Ishikawa (cell line): ENCODE measurements around the gene ZNF212.

Source experiments
- CEBPB ChIP-seq: IDR thresholded peaks from 2 replicates; pipeline ENCODE4 v1.6.1; 2012
- CREB1 ChIP-seq: IDR thresholded peaks from 2 replicates; pipeline ENCODE4 v1.6.1; 2012; ENCODE audit warnings: low read depth
- EGR1 ChIP-seq: IDR thresholded peaks from 2 replicates; pipeline ENCODE4 v1.6.1; 2012
- EP300 ChIP-seq: IDR thresholded peaks from 2 replicates; pipeline ENCODE4 v1.6.1; 2012; ENCODE audit warnings: borderline replicate concordance
- FOXM1 ChIP-seq: IDR thresholded peaks from 2 replicates; pipeline ENCODE4 v1.6.1; 2012; ENCODE audit warnings: low read depth, borderline replicate concordance
- MAX ChIP-seq: IDR thresholded peaks from 2 replicates; pipeline ENCODE4 v1.6.1; 2012
- NFIC ChIP-seq: IDR thresholded peaks from 2 replicates; pipeline ENCODE4 v1.6.1; 2012
- RAD21 ChIP-seq: IDR thresholded peaks from 2 replicates; pipeline ENCODE4 v1.6.1; 2012; ENCODE audit warnings: low read depth
- REST ChIP-seq: IDR thresholded peaks from 2 replicates; pipeline ENCODE4 v1.6.1; 2012; ENCODE audit warnings: low read depth, mild to moderate bottlenecking
- TAF1 ChIP-seq: IDR thresholded peaks from 2 replicates; pipeline ENCODE4 v1.6.1; 2012; ENCODE audit warnings: low read depth, mild to moderate bottlenecking
- TCF12 ChIP-seq: IDR thresholded peaks from 2 replicates; pipeline ENCODE4 v1.6.1; 2012; ENCODE audit warnings: low read depth
- YY1 ChIP-seq: IDR thresholded peaks from 2 replicates; pipeline ENCODE4 v1.6.1; 2012; ENCODE audit warnings: low read depth
- ZBTB7A ChIP-seq: IDR thresholded peaks from 2 replicates; pipeline ENCODE4 v1.6.1; 2012; ENCODE audit warnings: low read depth

GRCh38 chr7:149237502-149237901 lies 1.9 kb upstream of the ZNF212 start:
- TF ChIP-seq ZBTB7A = no peak
- TF ChIP-seq YY1 = no peak
- no peak for TF ChIP-seq EP300
- no peak for TF ChIP-seq CEBPB
- TF ChIP-seq MAX = no peak
- no peak for TF ChIP-seq FOXM1
- TF ChIP-seq REST = no peak
- no peak for TF ChIP-seq RAD21
- no peak for TF ChIP-seq EGR1
- no peak for TF ChIP-seq NFIC
- TF ChIP-seq TAF1 = no peak
- no peak for TF ChIP-seq TCF12
- no peak for TF ChIP-seq CREB1
